GM19023 (cell line): ENCODE results near the gene COL23A1.

Experiments
- ATAC-seq: cut with Tn5 transposase; IDR thresholded peaks from one replicate; pipeline ENCODE4 v1.9.1; 2021; ENCODE audit warnings: mild to moderate bottlenecking, moderate library complexity; ENCODE audit not compliant: unreplicated experiment

Gene COL23A1

GRCh38 chr5:178415353-178415752 lies 174.8 kb downstream of the COL23A1 start:
- no peak for ATAC-seq

GRCh38 chr5:178413988-178414387 lies 176.2 kb downstream of the COL23A1 start:
- ATAC-seq = no peak

GRCh38 chr5:178411083-178411482 lies 179.1 kb downstream of the COL23A1 start:
- ATAC-seq = no peak

GRCh38 chr5:178407646-178408045 lies 182.5 kb downstream of the COL23A1 start:
- no peak for ATAC-seq

GRCh38 chr5:178404987-178405386 lies 185.2 kb downstream of the COL23A1 start:
- no peak for ATAC-seq

GRCh38 chr5:178403956-178404600 lies 186.1 kb downstream of the COL23A1 start:
- ATAC-seq = no peak

- no peak for ATAC-seq
Measured at GRCh38 chr5:178403351-178403750, 186.8 kb downstream of the COL23A1 start.

- ATAC-seq = no peak
Measured at GRCh38 chr5:178399701-178400095, 190.5 kb downstream of the COL23A1 start.

GRCh38 chr5:178398901-178399700 lies 191.1 kb downstream of the COL23A1 start:
- no peak for ATAC-seq

- ATAC-seq = no peak
Measured at GRCh38 chr5:178396796-178397720, 193.1 kb downstream of the COL23A1 start.

- no peak for ATAC-seq
Measured at GRCh38 chr5:178394074-178394473, 196.1 kb downstream of the COL23A1 start.

GRCh38 chr5:178392931-178393394 lies 197.2 kb downstream of the COL23A1 start:
- no peak for ATAC-seq

- no peak for ATAC-seq
Measured at GRCh38 chr5:178392386-178392785, 197.8 kb downstream of the COL23A1 start.

- ATAC-seq = no peak
Measured at GRCh38 chr5:178391480-178391879, 198.7 kb downstream of the COL23A1 start.

- ATAC-seq = no peak
Measured at GRCh38 chr5:178389796-178390195, 200.4 kb downstream of the COL23A1 start.

GRCh38 chr5:178389026-178389729 lies 201.0 kb downstream of the COL23A1 start:
- ATAC-seq = no peak

GRCh38 chr5:178388386-178389025 lies 201.7 kb downstream of the COL23A1 start:
- ATAC-seq = no peak

- no peak for ATAC-seq
Measured at GRCh38 chr5:178387856-178388190, 202.4 kb downstream of the COL23A1 start.

GRCh38 chr5:178387061-178387855 lies 202.9 kb downstream of the COL23A1 start:
- no peak for ATAC-seq
